Measurements from ENCODE around the gene URGCP.

Gene URGCP

GRCh38 chr7:43944286-43944685 is 37.9 kb upstream of the URGCP start:
- Histone ChIP-seq H3K27me3 (replicated peaks; ENCODE audit: control insufficient read depth, insufficient read depth, low read length) (no peaks in the 10 kb centered on the region), H3K36me3 (ENCODE audit: control insufficient read depth, insufficient read depth, low read length) (no peaks in the 10 kb centered on the region), H3K4me3 (replicated peaks; ENCODE audit: low read depth, low read length) (no peak overlapping the region)
- DNase-seq (ENCODE audit: extremely low read depth, insufficient read length): no peak
- TF ChIP-seq, protein P1, sequence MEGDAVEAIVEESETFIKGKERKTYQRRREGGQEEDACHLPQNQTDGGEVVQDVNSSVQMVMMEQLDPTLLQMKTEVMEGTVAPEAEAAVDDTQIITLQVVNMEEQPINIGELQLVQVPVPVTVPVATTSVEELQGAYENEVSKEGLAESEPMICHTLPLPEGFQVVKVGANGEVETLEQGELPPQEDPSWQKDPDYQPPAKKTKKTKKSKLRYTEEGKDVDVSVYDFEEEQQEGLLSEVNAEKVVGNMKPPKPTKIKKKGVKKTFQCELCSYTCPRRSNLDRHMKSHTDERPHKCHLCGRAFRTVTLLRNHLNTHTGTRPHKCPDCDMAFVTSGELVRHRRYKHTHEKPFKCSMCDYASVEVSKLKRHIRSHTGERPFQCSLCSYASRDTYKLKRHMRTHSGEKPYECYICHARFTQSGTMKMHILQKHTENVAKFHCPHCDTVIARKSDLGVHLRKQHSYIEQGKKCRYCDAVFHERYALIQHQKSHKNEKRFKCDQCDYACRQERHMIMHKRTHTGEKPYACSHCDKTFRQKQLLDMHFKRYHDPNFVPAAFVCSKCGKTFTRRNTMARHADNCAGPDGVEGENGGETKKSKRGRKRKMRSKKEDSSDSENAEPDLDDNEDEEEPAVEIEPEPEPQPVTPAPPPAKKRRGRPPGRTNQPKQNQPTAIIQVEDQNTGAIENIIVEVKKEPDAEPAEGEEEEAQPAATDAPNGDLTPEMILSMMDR (IDR thresholded peaks at IDR 0.05; ENCODE audit: insufficient read depth, low read length, poor library complexity, severe bottlenecking): no peak

GRCh38 chr7:43943417-43944187 is 37.2 kb upstream of the URGCP start:
- Histone ChIP-seq H3K27me3 (replicated peaks; ENCODE audit: control insufficient read depth, insufficient read depth, low read length) (no peaks in the 10 kb centered on the region), H3K36me3 (ENCODE audit: control insufficient read depth, insufficient read depth, low read length) (no peaks in the 10 kb centered on the region), H3K4me3 (replicated peaks; ENCODE audit: low read depth, low read length) (no peak overlapping the region)
- TF ChIP-seq, protein P1 (IDR thresholded peaks at IDR 0.05; ENCODE audit: insufficient read depth, low read length, poor library complexity, severe bottlenecking): no peak
- no peak for DNase-seq (ENCODE audit: extremely low read depth, insufficient read length)

DNA sequence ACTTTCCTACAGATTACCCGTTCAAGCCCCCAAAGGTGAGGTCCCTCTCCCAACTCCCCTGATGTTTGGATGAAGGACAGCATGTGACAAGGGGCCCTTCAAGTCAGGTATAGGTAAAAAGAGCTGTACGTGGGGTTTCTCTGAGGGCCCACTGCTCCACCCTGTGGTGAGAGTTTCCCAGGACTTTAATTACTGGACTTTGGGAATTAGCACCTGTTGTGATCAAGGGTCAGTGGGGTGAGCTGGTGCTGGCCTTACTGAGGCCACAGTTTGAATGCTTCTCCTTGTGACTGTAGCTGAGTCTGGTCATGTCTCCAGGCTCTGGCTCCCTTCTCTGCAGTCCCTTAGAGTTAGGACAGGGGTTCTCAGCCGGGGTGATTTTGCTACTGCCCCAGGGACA is 36.6 kb upstream of the URGCP start:
- H3K27me3 ChIP-seq (replicated peaks; ENCODE audit: control insufficient read depth, insufficient read depth, low read length): no peaks in the 10 kb centered on the region
- DNase-seq (ENCODE audit: extremely low read depth, insufficient read length): no peak
- TF ChIP-seq, protein P1 (IDR thresholded peaks at IDR 0.05; ENCODE audit: insufficient read depth, low read length, poor library complexity, severe bottlenecking): no peak
- H3K36me3 ChIP-seq (ENCODE audit: control insufficient read depth, insufficient read depth, low read length): no peaks in the 10 kb centered on the region
- H3K4me3 ChIP-seq (replicated peaks; ENCODE audit: low read depth, low read length): no peak overlapping the region

- H3K4me3 ChIP-seq (replicated peaks; ENCODE audit: low read depth, low read length): no peak overlapping the region
- DNase-seq (ENCODE audit: extremely low read depth, insufficient read length): no peak
- no peaks in the 10 kb centered on the region for H3K27me3 ChIP-seq (replicated peaks; ENCODE audit: control insufficient read depth, insufficient read depth, low read length)
- TF ChIP-seq, protein P1 (IDR thresholded peaks at IDR 0.05; ENCODE audit: insufficient read depth, low read length, poor library complexity, severe bottlenecking): no peak
- no peaks in the 10 kb centered on the region for H3K36me3 ChIP-seq (ENCODE audit: control insufficient read depth, insufficient read depth, low read length)
These were observed 35.9 kb upstream of the URGCP start for GRCh38 chr7:43942250-43942649.

DNA sequence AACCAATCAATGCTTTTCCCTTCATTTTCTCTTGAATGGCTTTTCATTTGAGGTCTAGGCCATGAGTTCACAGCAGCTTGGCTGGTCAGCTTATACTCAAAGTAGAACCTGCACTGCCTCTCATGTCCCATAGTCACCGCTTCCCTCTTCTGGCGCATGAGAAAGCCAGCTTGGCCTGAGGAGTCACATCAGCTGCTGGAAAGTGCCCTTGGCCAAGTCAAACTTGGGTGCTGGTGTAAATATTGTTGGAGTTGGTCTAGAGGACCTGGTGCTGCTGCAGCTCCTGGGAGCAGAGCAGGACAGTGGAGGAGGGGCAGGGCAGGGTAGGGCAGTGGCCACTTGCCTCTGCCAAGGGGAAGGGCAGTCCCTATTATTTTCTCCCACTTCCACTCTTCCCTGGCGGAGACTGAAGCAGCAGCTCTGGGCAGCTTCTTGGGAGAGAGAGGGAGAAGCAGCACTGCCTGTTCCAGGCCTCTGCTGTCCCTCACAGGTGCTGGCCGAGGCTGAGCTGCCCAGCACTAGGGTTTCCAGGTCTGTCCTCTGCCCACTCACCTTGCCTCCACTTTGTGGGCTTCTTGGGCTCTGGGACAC is 32.6 kb upstream of the URGCP start:
- DNase-seq (ENCODE audit: extremely low read depth, insufficient read length): no peak
- Histone ChIP-seq H3K36me3 (ENCODE audit: control insufficient read depth, insufficient read depth, low read length) (no peaks in the 10 kb centered on the region), H3K27me3 (replicated peaks; ENCODE audit: control insufficient read depth, insufficient read depth, low read length) (no peaks in the 10 kb centered on the region)

More for the DNA sequence above, 32.6 kb upstream of the URGCP start:
- TF ChIP-seq, protein P1 (IDR thresholded peaks at IDR 0.05; ENCODE audit: insufficient read depth, low read length, poor library complexity, severe bottlenecking): no peak
- no peak overlapping the region for H3K4me3 ChIP-seq (replicated peaks; ENCODE audit: low read depth, low read length)

Measured in GM06990 (cell line).